Smooth muscle cell (in vitro differentiated cells): ENCODE measurements around the gene POLD2. TPM values are rescaled to one million over a fixed set of nuclear protein-coding genes. Genes with fewer than 3 reads are reported as not detected.
"Not testable (repeated sequence)": the region's sequence is repeated elsewhere in the genome, so short reads cannot be mapped to it uniquely, and the experiment has no call there.

Experiments
- DNase-seq: peaks from one replicate; lab custom pipeline; 2025; ENCODE audit not compliant: unreplicated experiment; lab: John Stamatoyannopoulos, UW
- H2AFZ ChIP-seq: fragments of 200-600 bp; sonication (generic); 2 replicates; pipeline ENCODE4 v1.6.0; 2016; ENCODE audit warnings: antibody characterized with exemption, low read depth, mild to moderate bottlenecking
- H3F3A ChIP-seq: fragments of 200-600 bp; sonication (generic); 2 replicates; pipeline ENCODE4 v1.6.0; 2017; ENCODE audit warnings: antibody characterized with exemption, low read depth
- H3K27ac ChIP-seq: fragments of 200-600 bp; sonication (generic); 2 replicates; pipeline ENCODE4 v1.5.1; 2016; ENCODE audit warnings: low read depth, mild to moderate bottlenecking
- H3K27me3 ChIP-seq: fragments of 200-600 bp; sonication (generic); 2 replicates; pipeline ENCODE4 v1.6.1; 2016; ENCODE audit warnings: low read depth, mild to moderate bottlenecking
- H3K36me3 ChIP-seq: fragments of 200-600 bp; sonication (generic); 2 replicates; pipeline ENCODE4 v1.5.1; 2016; ENCODE audit warnings: low read depth
- H3K4me1 ChIP-seq: fragments of 200-600 bp; sonication (generic); 2 replicates; pipeline ENCODE4 v1.5.1; 2016; ENCODE audit warnings: low read depth
- H3K4me2 ChIP-seq: fragments of 200-600 bp; sonication (generic); 2 replicates; pipeline ENCODE4 v1.6.0; 2016; ENCODE audit warnings: mild to moderate bottlenecking
- H3K4me3 ChIP-seq: fragments of 200-600 bp; sonication (generic); 2 replicates; pipeline ENCODE4 v1.5.1; 2016; ENCODE audit warnings: mild to moderate bottlenecking
- H3K79me2 ChIP-seq: fragments of 200-600 bp; sonication (generic); 2 replicates; pipeline ENCODE4 v1.6.0; 2016; ENCODE audit warnings: low read depth, mild to moderate bottlenecking
- H3K9ac ChIP-seq: fragments of 200-600 bp; sonication (generic); 2 replicates; pipeline ENCODE4 v1.6.0; 2016; ENCODE audit warnings: low read depth
- H3K9me3 ChIP-seq: fragments of 200-600 bp; sonication (generic); replicated peaks from 2 replicates; pipeline ENCODE4 v1.5.1; 2016; ENCODE audit warnings: low read depth
- H4K20me1 ChIP-seq: fragments of 200-600 bp; sonication (generic); 2 replicates; pipeline ENCODE4 v1.6.0; 2016; ENCODE audit warnings: low read depth
- CTCF ChIP-seq: fragments of 200-600 bp; sonication (generic); IDR thresholded peaks from 2 replicates; pipeline ENCODE4 v1.5.1; 2017; ENCODE audit warnings: borderline replicate concordance, mild to moderate bottlenecking, antibody characterized with exemption; ENCODE audit not compliant: insufficient read depth, poor library complexity, severe bottlenecking
- WGBS: methylation state at CpG from one replicate; pipeline ENCODE4 v1.1.7; 2016; ENCODE audit warnings: low lambda C conversion rate; 5-methylcytosine and 5-hydroxymethylcytosine counted together
- polyA plus RNA-seq: library from polyadenylated mRNA; unstranded; fragments of >200 nt; fragmentation: Nextera tagmentation; extraction: Ambion mirVana; gene quantifications from 2 replicates; pipeline ENCODE4 v1.2.1, GENCODE V29; 2016
- total RNA-seq: library from RNA; depleted of rRNA; stranded (reverse); fragments of >200 nt; gene quantifications from 2 replicates; pipeline ENCODE4 v1.2.3, GENCODE V29; 2014

The POLD2 gene
- total RNA-seq: 45.5 and 49.1 TPM in 2 replicates
- polyA plus RNA-seq: 133 and 151 TPM in 2 replicates

- under 1% methylated on average over 60 of the region's 86 CpGs for WGBS
- Histone ChIP-seq H3K4me3 (peak within 1 kb of the TSS; percentile 73), H3K4me2 (peak within 1 kb of the TSS; percentile 97)
Observed at GRCh38 chr7:44123190-44124003, at the start of gene POLD2. TSS of gene POLD2 (minus strand) at chr7:44123548. CDS start at chr7:44122053, 1,495 bp downstream.

GRCh38 chr7:44172803-44173424 lies 49.6 kb upstream of the POLD2 start:
- no peaks in the 10 kb centered on the region for H3K9me3 ChIP-seq
- no peaks in the 10 kb centered on the region for H3K79me2 ChIP-seq
- 91% methylated on average over 6 of the region's 6 CpGs for WGBS
- no peaks in the 10 kb centered on the region for H3K27me3 ChIP-seq
- no peaks in the 10 kb centered on the region for H3K36me3 ChIP-seq
- no peak for TF ChIP-seq CTCF
- H2AFZ ChIP-seq: no peak overlapping the region
- DNase-seq: no peak
- H3K9ac ChIP-seq: no peak overlapping the region
- no peaks in the 10 kb centered on the region for H3F3A ChIP-seq
- H3K27ac ChIP-seq: no peak overlapping the region
- H3K4me3 ChIP-seq: no peak overlapping the region
- peaks cover 7% of the 10 kb centered on the region for H3K4me1 ChIP-seq
- H3K4me2 ChIP-seq: no peak overlapping the region
- H4K20me1 ChIP-seq: no peaks in the 10 kb centered on the region

More at GRCh38 chr7:44123190-44124003, at the start of gene POLD2:
- Histone ChIP-seq H3K9me3 (peaks cover 8% of the 10 kb centered on the region), H2AFZ (peak within 1 kb of the TSS; percentile 95), H4K20me1 (no peaks in the 10 kb centered on the region), H3K79me2 (peaks cover 17% of the 10 kb centered on the region), H3F3A (peaks cover 6% of the 10 kb centered on the region), H3K4me1 (peaks cover 12% of the 10 kb centered on the region), H3K27me3 (no peaks in the 10 kb centered on the region), H3K9ac (peak within 1 kb of the TSS; percentile 90), H3K36me3 (no peaks in the 10 kb centered on the region), H3K27ac (peak within 1 kb of the TSS; percentile 77)
- DNase-seq: peak; percentile 94
- TF ChIP-seq CTCF: no peak

- H3K9ac ChIP-seq: no peak overlapping the region
- no peak overlapping the region for H3K4me2 ChIP-seq
- no peak overlapping the region for H2AFZ ChIP-seq
- H3K27ac ChIP-seq: no peak overlapping the region
- no peaks in the 10 kb centered on the region for H3K36me3 ChIP-seq
- H3K4me1 ChIP-seq: peaks cover 3% of the 10 kb centered on the region
- DNase-seq: no peak
- H3K9me3 ChIP-seq: no peaks in the 10 kb centered on the region
- no peaks in the 10 kb centered on the region for H3K27me3 ChIP-seq
- H3F3A ChIP-seq: no peaks in the 10 kb centered on the region
- H4K20me1 ChIP-seq: no peaks in the 10 kb centered on the region
- no peaks in the 10 kb centered on the region for H3K79me2 ChIP-seq
- no peak for TF ChIP-seq CTCF
- H3K4me3 ChIP-seq: no peak overlapping the region
Observed at GRCh38 chr7:44172352-44172751, 49.0 kb upstream of the POLD2 start.

GRCh38 chr7:44171901-44172300 lies 48.6 kb upstream of the POLD2 start:
- not testable (repeated sequence) for H3K36me3 ChIP-seq, H3K4me2 ChIP-seq, H3F3A ChIP-seq, H3K27me3 ChIP-seq, H3K4me3 ChIP-seq, H3K27ac ChIP-seq, H3K79me2 ChIP-seq, DNase-seq, H4K20me1 ChIP-seq, H3K9me3 ChIP-seq, H3K9ac ChIP-seq, H2AFZ ChIP-seq, H3K4me1 ChIP-seq
- WGBS: 83% methylated on average over 9 of the region's 9 CpGs
